Measurements from ENCODE around the gene TNFRSF1B. TPM values are rescaled to one million over a fixed set of nuclear protein-coding genes. Genes with fewer than 3 reads are reported as not detected.
A peak's percentile ranks its signal among the peaks of the same experiment; 100 is the strongest.

The TNFRSF1B gene
- total RNA-seq, 3 donors from 2014 or later (not counting 1 experiment from before 2014, with no cell fraction given), result 152 to 173 (median 172) TPM

- 92% methylated on average over 6 of the region's 7 CpGs for WGBS (ENCODE audit: insufficient coverage)
- peaks cover 33 to 39% of the 10 kb centered on the region in 2 donors for H3K4me1 Mint-ChIP-seq
Observed at GRCh38 chr1:12197483-12197880, 30.7 kb downstream of the TNFRSF1B start.

GRCh38 chr1:12200208-12200607 lies 33.4 kb downstream of the TNFRSF1B start:
- H3K9me3 Mint-ChIP-seq, result no peaks in the 10 kb centered on the region
- TF ChIP-seq, protein P1, sequence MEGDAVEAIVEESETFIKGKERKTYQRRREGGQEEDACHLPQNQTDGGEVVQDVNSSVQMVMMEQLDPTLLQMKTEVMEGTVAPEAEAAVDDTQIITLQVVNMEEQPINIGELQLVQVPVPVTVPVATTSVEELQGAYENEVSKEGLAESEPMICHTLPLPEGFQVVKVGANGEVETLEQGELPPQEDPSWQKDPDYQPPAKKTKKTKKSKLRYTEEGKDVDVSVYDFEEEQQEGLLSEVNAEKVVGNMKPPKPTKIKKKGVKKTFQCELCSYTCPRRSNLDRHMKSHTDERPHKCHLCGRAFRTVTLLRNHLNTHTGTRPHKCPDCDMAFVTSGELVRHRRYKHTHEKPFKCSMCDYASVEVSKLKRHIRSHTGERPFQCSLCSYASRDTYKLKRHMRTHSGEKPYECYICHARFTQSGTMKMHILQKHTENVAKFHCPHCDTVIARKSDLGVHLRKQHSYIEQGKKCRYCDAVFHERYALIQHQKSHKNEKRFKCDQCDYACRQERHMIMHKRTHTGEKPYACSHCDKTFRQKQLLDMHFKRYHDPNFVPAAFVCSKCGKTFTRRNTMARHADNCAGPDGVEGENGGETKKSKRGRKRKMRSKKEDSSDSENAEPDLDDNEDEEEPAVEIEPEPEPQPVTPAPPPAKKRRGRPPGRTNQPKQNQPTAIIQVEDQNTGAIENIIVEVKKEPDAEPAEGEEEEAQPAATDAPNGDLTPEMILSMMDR (IDR thresholded peaks at IDR 0.05), result no peak
- peak overlapping the region; percentile 86 to 88 for H3K27ac Mint-ChIP-seq
- DNase-seq, result no peak
- H3K4me1 Mint-ChIP-seq, result peaks cover 31 to 40% of the 10 kb centered on the region in 2 donors
- H3K4me1 ChIP-seq (ENCODE audit: control insufficient read depth, insufficient read depth, low read length), result peaks cover 74% of the 10 kb centered on the region
- 94% methylated on average over 7 of the region's 7 CpGs for WGBS (ENCODE audit: insufficient coverage)
- no peak overlapping the region for H3K4me3 ChIP-seq (ENCODE audit: low read length)
- no peak overlapping the region for H3K4me3 Mint-ChIP-seq
- peaks cover 60% of the 10 kb centered on the region for H3K36me3 ChIP-seq (ENCODE audit: control insufficient read depth, insufficient read depth, low read length)
- intact Hi-C loops (cut with micrococcal nuclease), result loop anchor here (5.0 kb wide), 1 partner anchor 38 kb away; no protein-coding TSS in a partner anchor
- no peaks in the 10 kb centered on the region for H3K27me3 ChIP-seq (ENCODE audit: control insufficient read depth, insufficient read depth, low read length)
- H3K36me3 Mint-ChIP-seq, result no peaks in the 10 kb centered on the region
- H3K9me3 ChIP-seq (ENCODE audit: control insufficient read depth, insufficient read depth, low read length), result no peaks in the 10 kb centered on the region
- no peaks in the 10 kb centered on the region for H3K27me3 Mint-ChIP-seq (ENCODE audit: low read depth in 2 of 2)
- no peak overlapping the region for H3K27ac ChIP-seq (ENCODE audit: low read length)
- no peak for ATAC-seq

More at GRCh38 chr1:12197483-12197880, 30.7 kb downstream of the TNFRSF1B start:
- Histone ChIP-seq H3K27ac (ENCODE audit: low read length) (no peak overlapping the region), H3K36me3 (ENCODE audit: control insufficient read depth, insufficient read depth, low read length) (peaks cover 69% of the 10 kb centered on the region), H3K9me3 (ENCODE audit: control insufficient read depth, insufficient read depth, low read length) (no peaks in the 10 kb centered on the region), H3K27me3 (ENCODE audit: control insufficient read depth, insufficient read depth, low read length) (no peaks in the 10 kb centered on the region), H3K4me1 (ENCODE audit: control insufficient read depth, insufficient read depth, low read length) (peaks cover 69% of the 10 kb centered on the region), H3K4me3 (ENCODE audit: low read length) (no peak overlapping the region)
- H3K4me3 Mint-ChIP-seq, result no peak overlapping the region
- no peaks in the 10 kb centered on the region for H3K27me3 Mint-ChIP-seq (ENCODE audit: low read depth in 2 of 2)
- no peaks in the 10 kb centered on the region for H3K36me3 Mint-ChIP-seq
- TF ChIP-seq, protein P1 (IDR thresholded peaks at IDR 0.05), result no peak
- ATAC-seq (no peak), DNase-seq (no peak)
- intact Hi-C loops (cut with micrococcal nuclease), result no loop called here
- H3K9me3 Mint-ChIP-seq, result no peaks in the 10 kb centered on the region
- peak overlapping the region in 1 of 2 donors; percentile 31 for H3K27ac Mint-ChIP-seq

DNA sequence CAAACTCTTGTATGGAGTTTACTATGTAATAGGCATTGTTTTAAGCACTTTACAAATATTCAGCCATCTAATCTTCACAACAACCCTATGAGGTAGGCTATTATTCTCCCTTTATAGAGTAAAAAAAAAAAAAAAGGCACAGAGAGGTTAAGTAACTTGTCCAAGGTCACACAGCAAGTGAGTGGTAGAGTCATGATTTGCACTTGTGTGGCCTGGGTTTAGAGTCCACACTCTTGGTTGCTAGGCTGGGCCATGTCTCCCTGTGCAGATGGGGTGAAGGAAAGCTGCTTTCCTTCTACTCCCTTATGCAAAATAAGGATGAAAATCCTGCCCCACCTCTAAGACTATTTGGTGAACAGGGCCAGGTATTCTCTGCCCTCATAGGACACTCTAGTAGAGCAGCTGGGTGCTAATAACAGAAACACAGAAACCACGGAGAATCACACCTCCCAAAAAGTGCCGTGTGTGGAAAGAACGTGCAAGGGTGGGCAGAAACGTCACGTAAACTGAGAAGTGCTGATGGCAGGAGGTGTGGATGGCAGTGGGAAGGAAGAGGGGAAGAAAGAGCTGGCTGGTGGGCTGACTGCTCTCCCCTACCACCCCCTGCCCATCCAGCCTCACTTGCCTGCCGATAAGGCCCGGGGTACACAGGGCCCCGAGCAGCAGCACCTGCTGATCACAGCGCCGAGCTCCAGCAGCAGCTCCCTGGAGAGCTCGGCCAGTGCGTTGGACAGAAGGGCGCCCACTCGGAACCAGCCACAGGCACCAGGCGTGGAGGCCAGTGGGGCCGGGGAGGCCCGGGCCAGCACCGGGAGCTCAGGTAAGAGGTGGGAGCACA lies 34.8 kb downstream of the TNFRSF1B start:
- H3K4me3 ChIP-seq (ENCODE audit: low read length), result no peak overlapping the region
- peaks cover 60% of the 10 kb centered on the region for H3K36me3 ChIP-seq (ENCODE audit: control insufficient read depth, insufficient read depth, low read length)
- H3K27ac Mint-ChIP-seq, result peak overlapping the region; percentile 86 to 88
- no peaks in the 10 kb centered on the region for H3K9me3 ChIP-seq (ENCODE audit: control insufficient read depth, insufficient read depth, low read length)
- TF ChIP-seq, protein P1 (IDR thresholded peaks at IDR 0.05), result no peak
- peak overlapping the region; percentile 54 for H3K4me3 Mint-ChIP-seq
- DNase-seq, result peak; percentile 59 to 75
- H3K36me3 Mint-ChIP-seq, result no peaks in the 10 kb centered on the region
- no peaks in the 10 kb centered on the region for H3K27me3 Mint-ChIP-seq (ENCODE audit: low read depth in 2 of 2)
- H3K4me1 ChIP-seq (ENCODE audit: control insufficient read depth, insufficient read depth, low read length), result peaks cover 75% of the 10 kb centered on the region
- H3K4me1 Mint-ChIP-seq, result peaks cover 27 to 44% of the 10 kb centered on the region in 2 donors
- 57% methylated on average over 18 of the region's 18 CpGs for WGBS (ENCODE audit: insufficient coverage)
- intact Hi-C loops (cut with micrococcal nuclease), result loop anchor here (1.0 to 5.0 kb wide), 3 partner anchors 23 to 39 kb away; no protein-coding TSS in a partner anchor
- H3K9me3 Mint-ChIP-seq, result no peaks in the 10 kb centered on the region
- H3K27me3 ChIP-seq (ENCODE audit: control insufficient read depth, insufficient read depth, low read length), result no peaks in the 10 kb centered on the region
- peak overlapping the region; percentile 80 for H3K27ac ChIP-seq (ENCODE audit: low read length)
- ATAC-seq, result peak; percentile 82 to 86 (median 84)
